PFSK-1 (cell line): ENCODE data around the gene FXYD4.

Experiments used
- POLR2AphosphoS5 ChIP-seq: IDR thresholded peaks from 2 replicates; pipeline ENCODE4 v1.6.1; 2012; ENCODE audit warnings: low read depth, mild to moderate bottlenecking, control low read depth, low read length, moderate library complexity
- TAF1 ChIP-seq: IDR thresholded peaks from 2 replicates; pipeline ENCODE4 v1.6.1; 2012; ENCODE audit warnings: low read length, control low read depth, borderline replicate concordance; ENCODE audit not compliant: insufficient read depth

DNA sequence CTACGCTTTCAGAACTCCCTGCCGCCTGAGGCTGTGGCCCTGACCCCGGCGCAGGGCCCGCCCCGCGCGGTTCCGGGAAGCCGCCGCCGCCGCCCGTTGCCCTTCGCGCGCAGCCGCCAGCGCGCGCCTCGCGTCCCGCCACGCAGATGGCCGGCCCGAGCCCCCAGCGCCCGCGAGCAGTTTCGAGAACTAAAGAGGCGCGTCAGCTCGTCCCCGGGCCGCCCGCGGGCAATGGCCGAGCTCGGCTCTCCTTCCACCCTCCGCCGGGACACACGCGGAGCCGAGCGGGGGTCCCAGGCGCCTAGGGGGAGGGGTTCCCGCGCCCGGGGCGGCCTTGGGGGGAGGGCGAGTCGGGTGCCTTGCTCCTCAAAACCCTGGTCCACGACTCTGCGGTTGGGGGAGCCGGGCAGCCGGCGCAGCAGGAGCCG is 35.7 kb downstream of the FXYD4 start:
- TF ChIP-seq TAF1, result no peak
- TF ChIP-seq POLR2AphosphoS5, result no peak
